Aorta (tissue), 5 donors: ENCODE measurements around the gene PTPRO. TPM values are rescaled to one million over a fixed set of nuclear protein-coding genes. Genes with fewer than 3 reads are reported as not detected.

Experiments
- ATAC-seq: fragments of 200-7000 bp; cut with Tn5 transposase; one replicate; pipeline ENCODE4 v1.9.1; 2022; ENCODE audit warnings: moderate library complexity; ENCODE audit not compliant: low FRiP score
- DNase-seq, 2 donors: peaks; one replicate each; pipeline ENCODE4 v3.0.0-alpha.2; 2020
- H3K27ac ChIP-seq, 2 donors: one replicate each; pipeline ENCODE4 v1.5.1; 2013; ENCODE audit warnings: low read length in 2 of 2, mild to moderate bottlenecking in 2 of 2, moderate library complexity in 2 of 2, control low read depth in 1 of 2, inconsistent platforms in 1 of 2, low read depth in 1 of 2
- H3K27me3 ChIP-seq, 2 donors: one replicate each; pipeline ENCODE4 v1.6.1; 2013; ENCODE audit warnings: control low read depth in 1 of 2, low read length in 1 of 2, mild to moderate bottlenecking in 1 of 2, moderate library complexity in 1 of 2; ENCODE audit not compliant: insufficient read depth in 2 of 2, control insufficient read depth in 1 of 2
- H3K36me3 ChIP-seq, 2 donors: one replicate each; pipeline ENCODE4 v1.6.1; 2013; ENCODE audit warnings: control low read depth in 1 of 2, low read length in 1 of 2, mild to moderate bottlenecking in 1 of 2; ENCODE audit not compliant: insufficient read depth in 2 of 2, control insufficient read depth in 1 of 2
- H3K4me1 ChIP-seq, 2 donors: one replicate each; pipeline ENCODE4 v1.6.1; 2013; ENCODE audit warnings: low read length in 2 of 2, control low read depth in 1 of 2, mild to moderate bottlenecking in 1 of 2, moderate library complexity in 1 of 2; ENCODE audit not compliant: insufficient read depth in 2 of 2, control insufficient read depth in 1 of 2
- H3K4me3 ChIP-seq, 2 donors: one replicate each; pipeline ENCODE4 v1.5.1; 2013; ENCODE audit warnings: low read length in 2 of 2, control low read depth in 1 of 2, mild to moderate bottlenecking in 1 of 2
- H3K9me3 ChIP-seq: one replicate; pipeline ENCODE4 v1.6.1; 2013; ENCODE audit warnings: mild to moderate bottlenecking, low read length; ENCODE audit not compliant: control insufficient read depth
- WGBS, 2 donors: extraction: QIAGEN DNeasy Blood & Tissue Kit; methylation state at CpG; one replicate each; pipeline ENCODE4 v1.1.7; 2013; 5-methylcytosine and 5-hydroxymethylcytosine counted together
- intact Hi-C, 2 donors: fragments of 100-400 bp; cut with DNase I; formaldehyde crosslinking; loops; one replicate each; pipeline versions ENCODE4 v1.14.2 to v1.15.0; 2022
- polyA plus RNA-seq, 2 donors: library from polyadenylated mRNA; stranded (reverse); fragments of 200-250 nt; gene quantifications; one replicate each; pipeline ENCODE4 v1.2.3, GENCODE V29; 2013
- total RNA-seq, 2 donors: library from RNA; stranded (reverse); fragmentation: NEBNext Ultra II Directional; extraction: Animal tissue kit (Norgen Biotek cat#: 25700); gene quantifications; one replicate each; pipeline ENCODE4 v1.2.1, GENCODE V29; 2021
- donor health status: healthy with polysubstance abuse.
- donor health status: Bipolar disorder and iron deficiency.
- donor health status: DM: no; HTN: no; CAD: no.
- donor health status: DM: no; HTN: no; CAD: no.
- donor health status: DM: yes; HTN: yes; CAD: no.

Gene PTPRO
- total and polyA plus RNA-seq, 4 donors = 5.4 to 16.1 (median 9.9) TPM

DNA sequence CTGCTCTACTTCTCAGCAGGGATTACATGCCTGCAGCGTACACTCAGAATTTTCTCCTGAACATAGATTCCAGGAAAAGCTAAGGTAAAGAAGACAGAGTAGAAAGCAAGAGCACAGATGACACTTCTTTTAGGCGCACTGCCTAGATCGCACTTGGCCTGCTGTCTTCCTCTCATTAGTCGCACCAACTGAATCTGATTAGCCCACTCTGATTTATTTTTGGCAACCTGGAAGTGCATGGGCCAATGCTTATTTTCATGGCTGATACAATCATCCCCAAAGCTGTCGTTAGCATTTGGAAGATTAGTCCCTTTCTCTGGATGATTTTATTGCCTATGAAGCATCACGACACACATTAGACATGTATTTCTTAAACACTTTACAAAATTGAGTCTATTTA is 152.5 kb downstream of the PTPRO start:
- ATAC-seq (no peak), DNase-seq (no peak)
- intact Hi-C loops = no loop called here
- WGBS, 2 donors = 83 to 87% methylated on average over 6 of the region's 6 CpGs
- H3K4me3 ChIP-seq = no peak overlapping the region
- no peaks in the 10 kb centered on the region for H3K4me1 ChIP-seq
- H3K27ac ChIP-seq = no peak overlapping the region
- no peaks in the 10 kb centered on the region for H3K27me3 ChIP-seq
- H3K36me3 ChIP-seq = no peaks in the 10 kb centered on the region
- H3K9me3 ChIP-seq = no peaks in the 10 kb centered on the region

DNA sequence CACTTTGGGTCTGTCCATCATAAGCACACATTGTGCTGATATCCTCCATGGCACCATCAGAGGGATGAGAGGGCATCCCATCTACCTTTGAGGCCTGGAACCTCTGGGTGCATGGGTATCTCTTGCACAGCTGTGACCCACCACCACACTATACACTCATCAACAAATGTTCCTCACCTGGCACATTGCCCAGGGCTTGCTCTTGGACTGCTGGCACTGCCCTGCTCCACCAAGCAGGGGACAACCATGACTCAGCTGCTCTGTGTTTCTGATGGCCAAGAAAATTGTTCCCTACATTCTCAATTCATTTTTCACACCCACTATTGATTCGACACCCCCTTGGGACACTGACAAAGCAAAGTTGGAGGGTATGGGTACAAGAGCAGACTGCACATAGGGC is 155.5 kb downstream of the PTPRO start:
- 83 to 93% methylated on average over 1 of the region's 1 CpG for WGBS, 2 donors
- Histone ChIP-seq H3K36me3 (no peaks in the 10 kb centered on the region), H3K4me1 (no peaks in the 10 kb centered on the region), H3K4me3 (no peak overlapping the region), H3K27ac (no peak overlapping the region), H3K27me3 (no peaks in the 10 kb centered on the region), H3K9me3 (no peaks in the 10 kb centered on the region)
- ATAC-seq (no peak), DNase-seq (no peak)
- intact Hi-C loops = no loop called here

DNA sequence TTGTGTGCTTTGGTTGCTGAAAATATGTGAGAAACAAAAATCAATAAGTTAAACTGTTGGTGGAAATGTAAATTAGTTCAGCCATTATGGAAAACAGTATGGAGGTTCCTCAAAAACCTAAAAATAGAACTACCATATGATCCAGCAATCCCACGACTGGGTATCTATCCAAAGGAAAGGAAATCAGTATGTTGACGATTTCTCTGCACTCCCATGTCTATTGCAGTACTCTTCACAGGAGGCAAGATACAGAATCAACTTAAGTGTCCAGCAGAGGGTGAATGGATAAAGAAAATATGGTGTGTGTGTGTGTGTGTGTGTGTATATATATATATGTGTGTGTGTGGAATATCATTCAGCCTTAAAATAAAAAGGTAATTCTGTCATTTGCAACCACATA is 159.5 kb downstream of the PTPRO start:
- Histone ChIP-seq H3K27me3 (no peaks in the 10 kb centered on the region), H3K27ac (no peak overlapping the region), H3K4me1 (no peaks in the 10 kb centered on the region), H3K4me3 (no peak overlapping the region), H3K9me3 (no peaks in the 10 kb centered on the region), H3K36me3 (no peaks in the 10 kb centered on the region)
- intact Hi-C loops = no loop called here
- DNase-seq (no peak), ATAC-seq (no peak)
- WGBS, 2 donors = 80 to 86% methylated on average over 2 of the region's 2 CpGs

- ATAC-seq = no peak
- no peak overlapping the region for H3K4me3 ChIP-seq
- 87 to 91% methylated on average over 3 of the region's 3 CpGs for WGBS, 2 donors
- H3K9me3 ChIP-seq = no peaks in the 10 kb centered on the region
- intact Hi-C loops = no loop called here
- no peak for DNase-seq
- no peaks in the 10 kb centered on the region for H3K36me3 ChIP-seq
- no peak overlapping the region for H3K27ac ChIP-seq
- H3K4me1 ChIP-seq = no peaks in the 10 kb centered on the region
- no peaks in the 10 kb centered on the region for H3K27me3 ChIP-seq
Measured at GRCh38 chr12:15485466-15485865, 163.2 kb downstream of the PTPRO start.

- WGBS, 2 donors = 88 to 91% methylated on average over 6 of the region's 6 CpGs
- intact Hi-C loops = no loop called here
- ATAC-seq (no peak), DNase-seq (no peak)
- Histone ChIP-seq H3K9me3 (no peaks in the 10 kb centered on the region), H3K27ac (no peak overlapping the region), H3K4me3 (no peak overlapping the region), H3K27me3 (no peaks in the 10 kb centered on the region), H3K4me1 (no peaks in the 10 kb centered on the region), H3K36me3 (no peaks in the 10 kb centered on the region)
Measured at GRCh38 chr12:15486859-15487258, 164.6 kb downstream of the PTPRO start.

- ATAC-seq (no peak), DNase-seq (no peak)
- H3K27me3 ChIP-seq = no peaks in the 10 kb centered on the region
- H3K9me3 ChIP-seq = no peaks in the 10 kb centered on the region
- no peak overlapping the region for H3K27ac ChIP-seq
- intact Hi-C loops = no loop called here
- no peaks in the 10 kb centered on the region for H3K4me1 ChIP-seq
- H3K36me3 ChIP-seq = no peaks in the 10 kb centered on the region
- H3K4me3 ChIP-seq = no peak overlapping the region
Measured at GRCh38 chr12:15488481-15488880, 166.2 kb downstream of the PTPRO start.

- 69 to 76% methylated on average over 4 of the region's 4 CpGs for WGBS, 2 donors
Measured at GRCh38 chr12:15494329-15495046, 172.2 kb downstream of the PTPRO start.

GRCh38 chr12:15495746-15496145 is 173.4 kb downstream of the PTPRO start:
- DNase-seq (no peak), ATAC-seq (no peak)
- Histone ChIP-seq H3K4me3 (no peak overlapping the region), H3K27me3 (no peaks in the 10 kb centered on the region), H3K36me3 (no peaks in the 10 kb centered on the region), H3K9me3 (no peaks in the 10 kb centered on the region), H3K27ac (no peak overlapping the region), H3K4me1 (peaks cover 0 to 3% of the 10 kb centered on the region in 2 donors)
- intact Hi-C loops = no loop called here
- 0% methylated on average over 1 of the region's 1 CpG for WGBS, 2 donors

More at GRCh38 chr12:15494329-15495046, 172.2 kb downstream of the PTPRO start:
- Histone ChIP-seq H3K36me3 (no peaks in the 10 kb centered on the region), H3K4me1 (peaks cover 0 to 3% of the 10 kb centered on the region in 2 donors), H3K27me3 (no peaks in the 10 kb centered on the region), H3K9me3 (no peaks in the 10 kb centered on the region), H3K27ac (no peak overlapping the region), H3K4me3 (no peak overlapping the region)
- intact Hi-C loops = no loop called here
- ATAC-seq (no peak), DNase-seq (no peak)

GRCh38 chr12:15496738-15497137 is 174.4 kb downstream of the PTPRO start:
- no peak overlapping the region for H3K4me3 ChIP-seq
- intact Hi-C loops = no loop called here
- no peak overlapping the region for H3K27ac ChIP-seq
- H3K9me3 ChIP-seq = no peaks in the 10 kb centered on the region
- H3K27me3 ChIP-seq = no peaks in the 10 kb centered on the region
- H3K4me1 ChIP-seq = peaks cover 0 to 3% of the 10 kb centered on the region in 2 donors
- H3K36me3 ChIP-seq = no peaks in the 10 kb centered on the region
- no peak for ATAC-seq
- no peak for DNase-seq
